Stimulated activated CD4-positive, alpha-beta T cell treated with anti-CD3 and anti-CD28 coated beads, Interleukin-4, amount 100 ng/mL, for 4 hours (primary cell): ENCODE measurements around the gene CAMSAP3.

Source experiments
- DNase-seq, 2 experiments: peaks; one replicate each; pipeline ENCODE4 v3.0.0-alpha.2; 2020

Gene CAMSAP3

DNA sequence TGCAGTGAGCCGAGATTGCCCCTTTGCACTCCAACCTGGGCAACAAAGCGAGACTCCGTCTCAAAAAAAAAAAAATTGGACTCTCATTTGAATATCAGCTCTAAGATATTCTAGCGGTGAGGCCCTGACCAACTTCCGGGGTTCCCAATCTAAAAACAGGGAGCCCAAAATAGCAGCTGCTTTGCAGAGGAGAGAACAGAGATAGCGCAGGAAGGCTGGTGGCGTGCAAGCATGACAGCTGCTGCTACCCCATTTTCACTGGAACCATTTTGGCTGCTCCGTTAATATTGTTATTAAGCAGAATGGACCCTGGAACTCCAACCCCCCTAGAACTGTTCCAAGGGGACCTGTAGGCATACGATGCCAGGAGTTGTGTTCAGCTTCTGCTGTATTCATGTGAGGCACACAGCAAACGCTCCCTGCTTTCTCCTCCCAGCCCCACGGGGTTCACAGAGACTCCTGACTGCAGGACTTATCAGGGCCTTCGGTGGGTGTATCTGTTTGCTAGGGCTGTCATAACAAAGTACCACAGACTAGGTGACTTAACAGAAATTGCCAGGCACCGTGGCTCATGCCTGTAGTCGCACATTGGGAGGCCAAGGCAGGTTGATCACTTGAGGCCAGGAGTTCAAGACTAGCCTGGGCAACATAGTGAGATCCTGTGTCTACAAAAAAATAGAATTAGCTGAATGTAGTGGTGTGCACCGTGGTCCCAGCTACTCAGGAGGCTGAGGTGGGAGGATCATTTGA, 52.8 kb downstream of the CAMSAP3 start:
- no peak for DNase-seq

- DNase-seq, result no peak
Observed at GRCh38 chr19:7650148-7650547, 54.5 kb downstream of the CAMSAP3 start.

DNA sequence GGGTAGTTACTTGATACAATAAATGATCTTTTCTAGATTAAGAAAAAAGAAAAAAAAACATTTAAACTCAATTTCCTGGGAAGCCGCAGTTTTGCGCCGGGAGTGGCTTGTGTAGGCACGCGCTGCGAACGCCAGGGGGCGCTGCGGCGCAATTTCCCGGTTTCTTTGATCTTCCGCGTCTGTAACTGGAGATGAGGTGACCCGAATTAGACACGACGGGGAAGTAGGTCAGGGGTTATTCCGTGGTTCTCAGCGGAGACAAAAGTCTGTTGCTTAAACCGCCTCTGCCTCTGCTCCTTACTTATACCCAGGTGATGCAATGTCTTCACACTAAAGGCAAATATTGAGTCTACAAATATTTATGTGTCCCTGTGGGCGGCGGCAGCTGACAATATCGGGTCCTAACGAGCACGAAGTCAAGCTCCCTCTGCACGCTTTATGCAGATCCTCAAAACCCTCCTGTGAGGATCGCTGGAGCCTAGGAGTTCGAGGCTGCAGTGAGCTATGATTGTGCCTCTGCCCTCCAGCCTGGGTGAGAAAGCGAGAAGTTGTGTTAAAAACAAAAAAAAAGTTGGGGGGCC, 56.5 kb downstream of the CAMSAP3 start:
- DNase-seq, result peak; percentile 78 to 84

DNA sequence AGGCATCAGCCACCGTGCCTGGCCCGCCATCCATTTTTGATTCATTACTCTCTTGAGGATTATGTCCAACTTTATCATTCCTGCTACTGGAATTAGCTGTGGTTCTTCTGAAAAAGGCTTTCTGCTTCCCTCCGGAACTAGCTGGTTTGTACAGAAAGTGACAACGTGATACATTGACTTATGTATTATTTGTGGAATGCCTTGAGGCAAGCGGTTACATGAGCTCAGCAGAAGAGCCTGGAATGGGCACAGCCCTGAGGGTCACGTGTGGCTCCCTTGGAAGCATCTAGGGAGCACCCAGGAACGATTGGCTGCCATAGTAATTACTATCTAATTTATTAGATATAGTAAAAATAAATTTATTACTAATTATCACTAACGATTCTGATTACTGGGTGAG, 58.7 kb downstream of the CAMSAP3 start:
- no peak for DNase-seq

- no peak for DNase-seq
Observed at GRCh38 chr19:7655581-7655980, 59.9 kb downstream of the CAMSAP3 start.

DNA sequence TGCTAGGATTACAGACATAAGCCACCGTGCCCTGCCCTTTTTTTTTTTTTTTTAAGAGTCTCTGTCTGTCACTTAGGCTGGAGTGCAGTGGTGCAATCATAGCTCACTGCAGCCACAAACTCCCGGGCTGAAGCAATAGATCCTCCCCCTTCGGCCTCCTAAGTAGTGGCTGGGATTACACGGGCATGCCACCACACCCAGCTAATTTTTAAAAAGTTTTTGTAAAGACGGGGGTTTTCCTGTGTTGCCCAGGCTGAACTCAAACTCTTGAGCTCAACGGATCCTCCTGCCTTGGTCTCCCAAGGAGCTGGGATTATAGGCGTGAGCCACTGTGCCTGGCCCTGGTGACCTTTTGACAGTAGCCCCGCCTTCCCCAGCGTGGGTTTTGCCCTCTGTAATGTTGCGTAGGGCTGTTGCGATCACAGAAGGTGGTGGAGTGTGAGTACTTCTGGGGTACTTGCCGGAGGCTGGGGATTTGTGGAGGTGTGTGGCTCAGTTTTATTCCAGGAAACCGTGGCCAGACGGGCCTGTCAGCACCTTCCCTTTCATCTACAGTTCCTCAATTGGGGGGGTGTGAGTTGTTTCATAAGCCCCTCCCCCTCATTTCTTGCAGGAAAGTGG, 61.6 kb downstream of the CAMSAP3 start:
- DNase-seq, result peak in 1 of 2 experiments; percentile 32

DNA sequence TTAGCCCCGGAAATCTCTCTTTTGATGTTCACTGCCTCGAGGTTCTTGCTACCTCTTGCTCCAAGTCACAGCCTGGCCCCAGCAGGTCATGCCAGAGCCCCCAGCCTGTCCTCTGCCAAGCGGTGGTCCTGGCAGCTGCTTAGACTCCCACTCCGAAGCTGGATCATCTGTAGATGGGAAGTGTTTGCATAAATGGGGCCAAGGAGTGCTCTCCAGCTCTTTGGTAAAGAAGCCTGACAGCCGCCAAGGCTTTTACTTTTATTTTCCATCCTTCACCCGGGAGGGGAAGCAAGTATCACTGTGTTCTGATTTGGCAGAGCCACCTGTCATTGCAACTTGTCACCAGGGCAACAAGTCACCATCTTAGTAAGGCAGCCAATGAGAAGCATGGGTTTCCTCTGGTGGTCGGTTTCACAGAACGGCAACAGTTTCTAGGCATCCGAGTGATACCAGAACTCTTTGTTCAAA, 62.6 kb downstream of the CAMSAP3 start:
- DNase-seq, result peak in 1 of 2 experiments; percentile 47

DNA sequence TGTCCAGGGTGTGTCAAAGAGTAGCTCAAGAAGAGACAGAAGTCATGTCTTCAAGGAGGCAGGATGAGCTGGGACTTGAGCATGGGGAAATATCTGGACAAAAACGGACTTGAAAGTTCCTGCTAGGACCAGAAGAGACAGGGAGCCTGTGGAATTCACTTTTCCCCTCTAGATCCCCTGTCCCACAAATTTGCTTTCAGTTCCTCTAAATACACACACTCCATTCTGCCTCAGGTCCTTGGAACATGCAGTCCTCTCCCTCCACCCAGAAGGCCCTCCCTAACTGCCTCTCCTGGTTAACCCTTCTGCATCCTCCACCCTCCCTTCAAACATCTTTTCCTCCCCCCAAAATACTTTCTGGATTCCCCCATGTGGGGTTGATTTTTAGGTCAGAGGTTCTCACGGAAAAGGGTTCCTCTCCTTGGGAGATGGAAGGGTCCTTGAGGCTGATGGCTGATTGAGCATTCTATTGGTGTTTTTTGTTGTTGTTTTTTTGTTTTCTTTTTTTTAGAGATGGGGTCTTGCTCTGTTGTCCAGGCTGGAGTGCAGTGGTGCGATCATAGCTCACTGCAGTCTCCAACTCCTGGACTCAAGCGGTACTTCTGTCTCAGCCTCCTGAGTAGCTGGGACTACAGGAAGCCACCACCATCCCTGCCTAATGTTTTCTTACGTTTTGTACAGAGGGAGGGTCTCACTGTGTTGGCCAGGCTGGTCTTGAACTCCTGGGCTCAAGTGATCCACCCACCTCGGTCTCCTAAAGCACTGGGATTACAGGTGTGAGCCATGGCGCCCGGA, 66.3 kb downstream of the CAMSAP3 start:
- no peak for DNase-seq

DNA sequence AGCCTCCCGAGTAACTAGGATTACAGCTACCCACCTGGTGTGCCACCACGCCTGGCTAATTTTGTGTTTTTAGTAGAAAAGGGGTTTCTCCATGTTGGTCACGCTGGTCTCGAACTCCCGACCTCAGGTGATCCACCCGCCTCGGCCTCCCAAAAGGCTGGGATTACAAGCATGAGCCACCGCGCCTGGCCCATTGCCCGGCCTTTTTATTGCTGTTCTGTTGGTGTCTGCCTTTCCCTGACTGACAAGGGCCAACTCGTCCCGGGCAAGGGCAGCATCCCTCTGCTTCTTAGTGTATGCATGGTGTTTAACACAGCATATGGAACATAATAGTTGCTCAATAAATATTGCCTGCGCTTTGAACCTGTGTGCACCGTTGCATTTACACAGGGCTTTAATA, 67.0 kb downstream of the CAMSAP3 start:
- DNase-seq, result no peak

DNA sequence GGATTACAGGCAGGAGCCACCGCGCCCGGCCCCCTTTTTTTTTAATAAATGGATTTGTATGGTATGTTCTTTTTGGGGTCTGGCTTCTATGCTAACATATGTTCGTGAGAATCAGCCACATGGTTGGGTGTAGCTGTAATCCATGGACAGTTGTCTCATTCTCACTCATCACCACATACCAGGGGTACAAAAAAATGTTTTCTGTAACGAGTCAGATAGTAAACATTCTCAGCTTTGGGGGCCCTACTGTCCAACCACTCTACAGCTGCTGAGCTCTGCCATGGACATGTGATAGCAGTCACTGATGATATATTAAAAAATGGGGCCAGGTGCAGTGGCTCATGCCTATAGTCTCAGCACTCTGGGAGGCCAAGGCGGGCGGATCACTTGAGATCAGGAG, 68.0 kb downstream of the CAMSAP3 start:
- DNase-seq, result no peak

DNA sequence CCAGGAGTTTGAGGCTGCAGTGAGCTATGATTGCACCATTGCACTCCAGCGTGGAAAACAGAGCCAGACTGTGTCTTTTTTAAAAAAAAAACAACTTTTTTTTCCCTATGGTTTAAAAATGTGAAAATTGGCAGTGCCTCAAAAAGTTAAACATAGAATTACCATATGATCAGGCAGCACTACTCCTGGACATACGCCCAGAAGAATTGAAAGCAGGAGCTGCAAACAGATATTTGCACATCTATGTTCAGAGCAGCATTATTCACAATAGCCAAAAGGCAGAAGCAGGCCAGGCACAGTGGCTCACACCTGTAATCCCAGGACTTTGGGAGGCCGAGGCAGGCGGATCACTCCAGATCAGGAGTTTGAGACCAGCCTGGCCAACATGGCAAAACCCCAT, 69.4 kb downstream of the CAMSAP3 start:
- no peak for DNase-seq
